GM21723 (cell line): Measurements from ENCODE around the gene EPHB2.

Experiments used
- ATAC-seq: cut with Tn5 transposase; IDR thresholded peaks from one replicate; pipeline ENCODE4 v1.9.1; 2021; ENCODE audit warnings: mild to moderate bottlenecking, moderate library complexity; ENCODE audit not compliant: unreplicated experiment

The EPHB2 gene

DNA sequence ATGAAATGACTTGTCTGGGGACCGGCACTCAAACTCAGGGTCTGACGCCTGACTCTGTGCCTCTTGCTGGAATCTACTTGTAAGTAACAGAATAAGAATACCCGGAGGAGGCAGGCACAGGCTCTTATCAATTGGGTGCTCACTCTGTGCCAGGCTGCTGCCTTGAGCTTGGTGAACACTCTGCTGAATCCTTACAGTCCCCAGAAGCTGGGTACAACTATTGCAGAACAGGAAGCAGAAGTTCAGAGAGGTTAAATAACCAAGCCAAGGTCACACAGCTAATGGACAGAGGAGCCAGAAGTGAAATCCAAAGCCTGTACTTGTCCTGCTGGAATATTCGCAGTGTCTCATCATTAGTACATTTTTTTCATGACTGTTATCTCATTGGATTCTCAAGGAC is 86.0 kb downstream of the EPHB2 start:
- no peak for ATAC-seq

DNA sequence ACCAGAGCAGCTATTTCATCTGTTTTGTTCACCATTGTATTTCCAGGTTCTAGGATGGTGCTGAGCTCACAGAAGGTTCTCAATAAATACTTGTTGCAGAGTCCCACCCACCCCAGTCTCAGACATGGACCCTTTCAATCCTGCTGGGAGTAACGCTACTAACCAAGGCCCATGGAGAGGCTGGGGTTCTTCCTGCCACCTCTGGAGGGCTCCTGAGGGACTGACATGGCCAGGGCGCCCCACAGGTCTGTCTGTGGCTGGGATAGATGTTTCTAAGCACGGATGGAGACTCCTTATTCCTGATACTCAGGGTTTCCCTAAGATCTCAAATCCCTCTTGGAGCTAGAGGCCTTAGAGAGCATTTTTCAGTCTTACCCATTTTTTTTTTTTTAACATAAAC is 87.4 kb downstream of the EPHB2 start:
- ATAC-seq = no peak

DNA sequence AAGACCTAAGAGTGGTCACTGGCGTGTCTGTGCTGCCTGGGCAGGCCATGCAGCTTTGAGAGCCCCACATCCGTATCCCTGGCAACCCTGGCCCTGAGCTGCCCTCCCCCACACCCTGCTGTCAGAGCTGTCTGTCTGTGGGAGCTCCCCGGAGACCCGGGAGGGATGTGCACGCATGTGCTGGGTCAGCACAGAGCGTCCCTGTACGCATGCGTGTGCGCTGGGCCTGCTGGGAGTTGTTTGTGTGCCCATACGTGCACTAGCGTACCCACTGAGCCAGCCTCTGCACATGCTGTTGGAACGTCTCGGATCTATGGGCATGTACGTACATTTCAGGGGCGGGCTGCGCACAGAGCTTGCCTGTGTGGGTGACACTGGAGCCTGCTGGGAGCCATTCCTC is 89.3 kb downstream of the EPHB2 start:
- ATAC-seq = no peak

DNA sequence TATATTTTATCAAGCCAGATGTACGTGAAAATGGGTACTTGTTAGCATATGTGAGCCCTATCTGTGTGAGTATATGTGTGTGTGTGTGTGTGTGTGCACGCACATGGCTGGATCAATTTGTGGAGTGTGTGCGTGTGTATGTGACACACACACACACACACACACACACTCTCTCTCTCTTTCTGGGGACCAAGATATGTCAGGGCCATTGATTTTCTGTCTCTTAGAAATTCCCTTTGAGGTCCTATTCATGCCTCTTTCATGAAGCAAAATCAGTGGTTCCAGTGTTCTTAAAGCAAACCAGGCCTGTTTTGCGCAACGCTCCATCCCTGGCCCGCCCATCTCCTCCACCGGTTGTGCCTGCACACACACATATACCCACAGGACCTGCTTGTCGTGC is 90.0 kb downstream of the EPHB2 start:
- no peak for ATAC-seq

GRCh38 chr1:22801347-22801746 is 90.7 kb downstream of the EPHB2 start:
- ATAC-seq = no peak

DNA sequence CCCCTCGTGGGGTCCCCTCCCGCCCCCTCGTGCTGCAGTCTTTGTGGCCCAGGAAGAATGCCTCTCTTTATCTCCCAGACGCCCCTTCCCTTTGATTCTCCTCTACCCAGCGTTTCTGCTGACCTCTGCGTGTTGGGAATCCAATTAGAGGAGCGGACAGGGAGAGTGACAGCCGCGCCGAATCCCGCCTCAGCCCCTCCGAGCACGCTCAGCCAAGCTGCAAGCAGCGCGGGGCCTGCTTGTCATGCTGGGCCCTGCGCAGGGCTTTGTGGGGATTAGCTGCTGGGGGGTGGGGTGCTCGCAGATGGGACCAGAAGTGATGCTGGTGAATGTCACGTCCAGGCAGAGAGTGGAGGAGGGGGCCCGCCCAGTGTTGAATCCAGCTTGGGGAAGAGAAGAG is 91.1 kb downstream of the EPHB2 start:
- ATAC-seq = no peak

DNA sequence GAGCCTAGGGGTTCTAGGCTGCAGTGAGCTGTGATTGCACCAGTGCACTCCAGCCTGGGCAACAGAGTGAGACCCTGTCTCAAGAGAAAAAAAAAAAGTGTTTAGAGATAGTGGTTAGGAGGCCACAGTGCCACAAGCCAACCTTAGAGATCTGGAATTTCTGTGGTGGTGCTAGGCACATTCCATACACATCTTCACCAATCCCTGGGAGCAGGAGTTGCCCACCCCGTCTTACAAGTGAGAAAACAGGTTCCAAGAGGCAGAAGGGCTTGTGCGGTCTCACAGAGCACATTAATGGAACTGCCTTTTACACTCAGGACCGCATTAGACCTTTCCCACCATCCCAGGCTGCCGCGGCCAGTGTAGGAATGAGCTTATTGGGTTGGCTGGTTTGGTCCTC is 93.2 kb downstream of the EPHB2 start:
- ATAC-seq = no peak

GRCh38 chr1:22804406-22804805 is 93.8 kb downstream of the EPHB2 start:
- no peak for ATAC-seq

DNA sequence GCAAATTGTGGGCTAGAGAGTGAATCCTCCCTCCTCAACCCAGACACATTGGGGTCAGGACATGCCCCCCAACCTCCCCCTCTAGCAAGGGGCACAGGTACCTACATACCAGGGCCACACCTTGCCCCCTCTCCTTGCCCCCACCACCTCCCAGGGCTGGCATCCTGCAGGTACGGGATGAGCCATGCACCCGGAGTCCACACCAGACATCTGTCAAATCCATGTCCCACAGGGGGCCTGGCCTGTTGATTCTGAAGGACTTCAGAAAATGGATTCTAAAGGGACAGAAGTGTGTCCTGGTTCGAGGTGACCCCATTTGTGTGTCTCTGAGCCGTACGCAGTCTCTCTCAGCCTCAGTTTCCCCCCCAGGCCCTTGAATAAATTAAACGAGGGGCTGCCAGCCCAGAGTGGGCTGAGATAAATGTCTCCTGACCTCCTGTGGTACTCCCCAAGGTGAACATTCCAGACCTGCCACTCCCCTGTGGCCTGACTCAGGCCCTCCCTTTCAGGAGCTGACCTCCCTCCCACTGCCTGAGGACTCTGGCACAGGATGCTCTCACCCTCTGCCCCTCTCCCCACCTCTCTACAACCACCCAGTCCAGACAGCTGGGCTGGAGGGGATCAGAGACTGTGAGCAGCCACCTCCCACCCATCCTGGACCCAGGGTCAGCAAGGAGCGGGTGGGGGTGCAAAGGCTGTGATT is 94.5 kb downstream of the EPHB2 start:
- ATAC-seq = no peak

DNA sequence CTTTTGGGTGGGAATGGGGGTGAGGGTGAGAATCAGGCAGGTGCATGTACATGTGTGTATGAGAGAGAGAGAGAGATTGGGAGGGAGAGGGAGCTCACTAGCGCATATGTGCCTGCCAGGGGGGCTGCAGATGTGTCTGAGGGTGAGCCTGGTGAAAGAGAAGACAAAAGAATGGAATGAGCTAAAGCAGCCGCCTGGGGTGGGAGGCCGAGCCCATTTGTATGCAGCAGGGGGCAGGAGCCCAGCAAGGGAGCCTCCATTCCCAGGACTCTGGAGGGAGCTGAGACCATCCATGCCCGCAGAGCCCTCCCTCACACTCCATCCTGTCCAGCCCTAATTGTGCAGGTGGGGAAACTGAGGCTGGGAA is 95.0 kb downstream of the EPHB2 start:
- ATAC-seq = no peak

DNA sequence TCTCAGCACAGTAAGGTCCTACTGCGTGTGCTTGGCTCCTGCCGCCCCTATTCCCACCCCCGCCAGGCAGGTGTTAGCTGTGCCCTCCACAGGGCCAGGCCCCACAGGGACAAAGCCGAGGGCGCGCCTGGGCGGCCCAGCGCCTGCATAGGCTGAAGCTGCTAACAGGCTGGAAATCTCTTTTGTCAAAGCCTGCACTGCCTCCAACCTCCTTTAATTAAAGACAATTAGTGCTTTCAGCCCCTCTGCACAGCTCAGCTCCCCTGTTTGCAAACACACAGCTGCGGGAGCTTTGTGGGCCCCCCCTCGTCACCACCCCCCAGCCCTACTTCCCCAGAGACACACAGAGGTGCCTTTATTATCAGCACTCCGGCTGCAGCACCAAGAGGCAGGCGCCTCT is 95.9 kb downstream of the EPHB2 start:
- no peak for ATAC-seq

DNA sequence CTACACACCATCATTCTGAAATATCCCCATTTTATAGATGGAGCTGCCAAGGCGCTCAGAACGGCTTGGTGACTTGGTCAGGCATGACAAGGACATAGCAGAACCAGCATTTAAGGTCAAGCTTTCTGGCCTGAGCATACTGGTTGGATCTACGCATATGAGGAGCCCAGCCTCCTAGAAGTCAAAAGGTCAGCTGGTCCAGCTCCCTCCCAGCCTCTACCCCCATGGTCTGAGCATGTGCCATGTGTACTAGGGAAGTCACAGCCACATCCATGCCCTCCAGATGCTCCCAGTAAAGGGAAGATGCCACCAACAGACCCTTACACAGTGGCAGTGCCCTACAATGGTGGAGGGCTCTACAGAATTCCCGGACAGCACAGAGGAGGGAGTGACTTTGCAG is 96.7 kb downstream of the EPHB2 start:
- ATAC-seq = no peak

DNA sequence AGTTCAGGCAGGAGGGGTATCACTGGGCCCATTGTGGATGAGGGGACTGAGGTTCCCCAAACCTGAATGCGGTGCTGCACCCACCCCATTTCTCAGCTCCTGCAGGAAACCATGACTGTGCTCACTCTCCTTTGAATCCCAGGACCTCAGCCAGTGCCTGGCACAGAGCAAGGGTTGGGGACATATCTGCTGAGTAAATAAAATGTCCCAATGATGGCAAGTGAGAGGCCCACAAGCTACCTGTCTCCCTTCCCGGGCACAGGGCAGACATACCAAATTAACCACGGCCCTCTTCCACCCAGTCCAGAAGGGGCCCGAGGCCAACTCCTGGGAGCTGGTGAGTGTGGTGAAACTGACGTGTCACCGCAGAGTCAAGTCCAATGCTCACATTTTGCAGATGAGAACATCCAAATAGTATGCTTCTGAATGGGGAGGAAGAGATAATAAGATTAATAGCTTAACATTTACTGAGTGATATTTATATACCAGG is 97.6 kb downstream of the EPHB2 start:
- no peak for ATAC-seq

GRCh38 chr1:22808676-22809483 is 98.2 kb downstream of the EPHB2 start:
- ATAC-seq = no peak

GRCh38 chr1:22809783-22810182 is 99.1 kb downstream of the EPHB2 start:
- no peak for ATAC-seq

- ATAC-seq = no peak
Measured at GRCh38 chr1:22810378-22810777, 99.7 kb downstream of the EPHB2 start.

- no peak for ATAC-seq
Measured at GRCh38 chr1:22812092-22812880, 101.6 kb downstream of the EPHB2 start.

- no peak for ATAC-seq
Measured at GRCh38 chr1:22812993-22813790, 102.6 kb downstream of the EPHB2 start.

DNA sequence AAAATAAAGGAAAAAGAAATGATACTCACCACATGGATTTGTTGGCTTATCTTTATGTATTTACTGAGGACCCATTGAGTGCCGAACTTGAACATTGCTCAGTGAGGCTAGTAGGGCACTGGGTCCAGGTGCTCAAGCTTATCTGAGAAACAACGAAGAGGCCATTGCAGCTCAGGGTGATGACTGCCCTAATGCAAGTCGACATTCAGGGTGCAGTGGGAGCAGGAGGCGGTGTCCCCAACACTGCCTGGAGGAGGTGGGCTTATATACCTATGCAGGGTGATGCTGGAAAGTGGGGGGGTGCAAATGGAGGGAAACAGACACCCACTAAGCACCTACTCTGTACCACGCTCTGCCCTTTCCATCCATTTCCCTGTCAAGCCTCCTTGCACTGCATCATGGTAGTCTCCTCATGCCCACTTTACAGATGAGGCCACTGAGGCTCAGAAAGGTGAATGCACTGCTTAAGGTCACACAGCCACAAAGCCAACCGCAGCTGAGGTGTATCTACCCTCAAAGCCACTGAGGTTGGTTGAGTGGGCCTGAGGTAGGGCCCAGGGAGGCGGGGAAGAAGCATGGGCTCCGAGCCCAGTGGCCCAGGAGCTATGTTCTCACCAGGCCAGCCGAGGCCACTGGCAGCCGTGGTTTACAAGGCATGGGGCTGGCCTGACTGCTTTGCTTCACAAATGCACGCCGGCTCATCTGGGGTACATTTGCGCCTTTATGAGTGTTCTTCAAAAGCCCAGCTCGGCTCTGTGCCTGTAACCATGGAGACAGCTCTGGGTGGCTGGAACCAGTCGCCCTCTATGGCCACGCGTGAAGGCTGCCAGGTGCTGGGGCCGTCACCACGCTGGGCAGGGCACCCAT is 103.8 kb downstream of the EPHB2 start:
- ATAC-seq = no peak

- no peak for ATAC-seq
Measured at GRCh38 chr1:22815043-22815365, 104.4 kb downstream of the EPHB2 start.
